Measurements from ENCODE around the gene GPX4.

The GPX4 gene

GRCh38 chr19:1119475-1120217 is 15.9 kb downstream of the GPX4 start:
- TF ChIP-seq CTCF (conservative IDR thresholded peaks at IDR 0.05; ENCODE audit: low read depth, low read length) = no peak
- H4K20me1 ChIP-seq (ENCODE audit: insufficient read depth) = no peaks in the 10 kb centered on the region
- no peaks in the 10 kb centered on the region for H3K27me3 ChIP-seq (ENCODE audit: insufficient read depth, low read depth)
- no peak overlapping the region for H3K9ac ChIP-seq
- no peak overlapping the region for H3K4me2 ChIP-seq
- H3K4me3 ChIP-seq (IDR thresholded peaks at IDR 0.05; ENCODE audit: insufficient read depth, low read depth, low read length) = no peak overlapping the region
- H3K27ac ChIP-seq = no peak overlapping the region
- H3K4me1 ChIP-seq (ENCODE audit: low read depth, poor library complexity, severe bottlenecking) = no peaks in the 10 kb centered on the region
- no peaks in the 10 kb centered on the region for H3K36me3 ChIP-seq (ENCODE audit: insufficient read depth)
- H3K79me2 ChIP-seq (ENCODE audit: insufficient read depth, low read depth) = no peaks in the 10 kb centered on the region
- H2AFZ ChIP-seq (ENCODE audit: low read depth) = no peak overlapping the region

DNA sequence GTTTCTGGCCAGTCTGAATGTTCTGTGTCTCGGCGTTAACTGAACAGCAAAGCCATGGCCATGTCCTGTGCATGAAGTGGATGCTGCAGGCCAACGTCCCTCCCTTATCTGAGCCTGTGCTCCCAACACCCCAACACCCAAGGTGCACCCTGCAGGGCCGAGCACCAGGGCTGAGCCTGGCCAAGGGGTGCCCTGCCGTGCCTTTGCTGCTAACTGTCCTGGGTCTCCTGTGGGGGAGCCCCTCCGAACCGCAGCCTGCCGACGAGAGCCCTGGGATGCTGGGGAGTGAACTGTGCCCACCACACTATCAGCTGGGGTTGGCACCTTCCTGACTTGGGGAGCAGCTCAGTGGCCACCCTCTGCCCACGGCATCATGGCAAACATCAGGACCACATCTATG is 17.6 kb downstream of the GPX4 start:
- H3K4me2 ChIP-seq = no peak overlapping the region
- TF ChIP-seq CTCF (conservative IDR thresholded peaks at IDR 0.05; ENCODE audit: low read depth, low read length) = no peak
- H3K27ac ChIP-seq = no peak overlapping the region
- no peaks in the 10 kb centered on the region for H3K4me1 ChIP-seq (ENCODE audit: low read depth, poor library complexity, severe bottlenecking)
- no peak overlapping the region for H3K4me3 ChIP-seq (IDR thresholded peaks at IDR 0.05; ENCODE audit: insufficient read depth, low read depth, low read length)
- H3K36me3 ChIP-seq (ENCODE audit: insufficient read depth) = no peaks in the 10 kb centered on the region
- no peak overlapping the region for H3K9ac ChIP-seq
- H3K79me2 ChIP-seq (ENCODE audit: insufficient read depth, low read depth) = no peaks in the 10 kb centered on the region
- no peaks in the 10 kb centered on the region for H4K20me1 ChIP-seq (ENCODE audit: insufficient read depth)
- H2AFZ ChIP-seq (ENCODE audit: low read depth) = no peak overlapping the region
- no peaks in the 10 kb centered on the region for H3K27me3 ChIP-seq (ENCODE audit: insufficient read depth, low read depth)

DNA sequence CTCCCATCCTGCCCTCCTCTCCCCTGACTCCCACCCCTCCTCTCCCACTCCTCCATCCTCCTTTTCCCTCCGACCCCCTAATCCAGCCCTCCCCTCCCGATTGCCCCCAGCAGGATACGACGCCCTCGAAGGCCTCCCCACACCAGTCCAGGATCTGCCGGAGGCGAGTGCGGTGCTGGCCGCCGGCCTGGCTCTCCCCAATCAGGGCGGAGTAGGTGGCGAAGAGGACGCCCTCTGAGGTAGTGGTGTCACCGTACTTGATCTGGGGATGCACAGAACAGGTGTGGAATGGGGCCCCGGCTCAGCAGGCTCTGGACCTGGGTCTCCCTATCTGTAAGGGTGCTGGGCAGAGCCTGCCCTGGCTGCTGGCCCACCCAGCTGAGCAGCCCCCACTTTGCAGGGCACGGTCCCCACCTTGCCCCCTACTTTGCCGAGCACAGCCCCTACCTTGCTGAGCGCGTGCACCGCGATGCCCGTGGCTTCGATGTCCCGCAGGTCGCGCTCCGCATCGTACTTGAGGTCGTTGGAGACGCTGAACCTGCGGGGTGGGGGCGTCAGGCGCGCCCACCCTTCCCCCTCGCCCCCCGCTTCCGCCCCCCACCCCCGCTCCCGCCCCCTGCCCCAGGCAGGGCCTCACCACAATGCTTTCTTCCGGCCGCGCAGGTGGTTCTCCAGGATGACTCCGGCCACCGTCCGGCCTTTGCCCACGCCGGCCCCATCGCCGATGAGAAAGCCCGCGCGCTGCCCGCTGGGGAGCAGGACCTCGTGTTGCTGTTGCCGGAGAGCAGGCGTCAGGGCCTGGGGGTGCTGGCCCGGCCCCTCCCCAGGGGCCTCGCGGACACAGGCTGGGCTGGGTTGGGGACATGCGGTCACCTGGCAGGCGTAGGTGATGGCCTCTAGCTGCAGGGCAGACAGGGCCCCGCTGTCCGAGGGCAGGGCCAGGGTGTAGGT is 18.5 kb downstream of the GPX4 start:
- H3K27me3 ChIP-seq (ENCODE audit: insufficient read depth, low read depth) = no peaks in the 10 kb centered on the region
- no peaks in the 10 kb centered on the region for H3K4me1 ChIP-seq (ENCODE audit: low read depth, poor library complexity, severe bottlenecking)
- no peak overlapping the region for H3K27ac ChIP-seq
- no peak overlapping the region for H3K9ac ChIP-seq
- no peaks in the 10 kb centered on the region for H3K79me2 ChIP-seq (ENCODE audit: insufficient read depth, low read depth)
- no peak for TF ChIP-seq CTCF (conservative IDR thresholded peaks at IDR 0.05; ENCODE audit: low read depth, low read length)
- no peaks in the 10 kb centered on the region for H3K36me3 ChIP-seq (ENCODE audit: insufficient read depth)
- no peaks in the 10 kb centered on the region for H4K20me1 ChIP-seq (ENCODE audit: insufficient read depth)
- H2AFZ ChIP-seq (ENCODE audit: low read depth) = no peak overlapping the region
- H3K4me3 ChIP-seq (IDR thresholded peaks at IDR 0.05; ENCODE audit: insufficient read depth, low read depth, low read length) = no peak overlapping the region
- H3K4me2 ChIP-seq = no peak overlapping the region

GRCh38 chr19:1122972-1123363 is 19.2 kb downstream of the GPX4 start:
- no peak overlapping the region for H2AFZ ChIP-seq (ENCODE audit: low read depth)

More at GRCh38 chr19:1122972-1123363, 19.2 kb downstream of the GPX4 start:
- TF ChIP-seq CTCF (conservative IDR thresholded peaks at IDR 0.05; ENCODE audit: low read depth, low read length) = no peak
- H3K9ac ChIP-seq = no peak overlapping the region
- no peaks in the 10 kb centered on the region for H3K36me3 ChIP-seq (ENCODE audit: insufficient read depth)
- no peaks in the 10 kb centered on the region for H3K79me2 ChIP-seq (ENCODE audit: insufficient read depth, low read depth)
- H3K27me3 ChIP-seq (ENCODE audit: insufficient read depth, low read depth) = no peaks in the 10 kb centered on the region
- no peak overlapping the region for H3K4me2 ChIP-seq
- no peak overlapping the region for H3K27ac ChIP-seq
- H3K4me1 ChIP-seq (ENCODE audit: low read depth, poor library complexity, severe bottlenecking) = no peaks in the 10 kb centered on the region
- H3K4me3 ChIP-seq (IDR thresholded peaks at IDR 0.05; ENCODE audit: insufficient read depth, low read depth, low read length) = no peak overlapping the region
- no peaks in the 10 kb centered on the region for H4K20me1 ChIP-seq (ENCODE audit: insufficient read depth)

All from KMS-11 (cell line).